Natural killer cell treated with Interleukin-12 subunit alpha and Interleukin-12 subunit beta and Interleukin-15 and Interleukin-18, amount 100 ng/mL, for 72 hours (primary cell): ENCODE data around the gene SYT1. TPM values are rescaled to one million over a fixed set of nuclear protein-coding genes. Genes with fewer than 3 reads are reported as not detected.
"Not testable (repeated sequence)": the region's sequence is repeated elsewhere in the genome, so short reads cannot be mapped to it uniquely, and the experiment has no call there.

Experiments used
- ATAC-seq, 2 donors: fragments of 150-1000 bp; cut with Tn5 transposase in 1 of 2; sonication (Bioruptor Pico), chemical (Tn5 transposase) in 1 of 2; 2 replicates each; pipeline ENCODE4 v1.10.0; 2021
- DNase-seq: peaks from one replicate; pipeline ENCODE4 v3.0.0; 2022; ENCODE audit warnings: low spot score
- H3K27ac Mint-ChIP-seq, 2 donors: 1 replicate in 1 of 2; 2 replicates in 1 of 2; pipeline ENCODE4 v1.8.0; 2022; ENCODE audit warnings: mixed read lengths in 2 of 2, mild to moderate bottlenecking in 1 of 2, moderate library complexity in 1 of 2
- H3K27me3 Mint-ChIP-seq, 2 donors: 1 replicate in 1 of 2; 2 replicates in 1 of 2; pipeline ENCODE4 v1.8.0; 2022; ENCODE audit warnings: mixed read lengths in 2 of 2
- H3K36me3 Mint-ChIP-seq: one replicate; pipeline ENCODE4 v1.8.0; 2022; ENCODE audit warnings: mixed read lengths
- H3K4me1 Mint-ChIP-seq, 2 donors: 1 replicate in 1 of 2; 2 replicates in 1 of 2; pipeline ENCODE4 v1.8.0; 2022; ENCODE audit warnings: low read depth in 2 of 2, mixed read lengths in 2 of 2, mild to moderate bottlenecking in 1 of 2
- H3K4me3 Mint-ChIP-seq: one replicate; pipeline ENCODE4 v1.8.0; 2022; ENCODE audit warnings: mixed read lengths
- H3K9me3 Mint-ChIP-seq: 2 replicates; pipeline ENCODE4 v1.8.0; 2022; ENCODE audit warnings: mixed read lengths
- total RNA-seq, 2 donors: library from RNA; stranded (reverse); gene quantifications; one replicate each; pipeline ENCODE4 v1.2.3, GENCODE V29; 2022

The SYT1 gene
- total RNA-seq, 2 donors from 2014 or later, result not detected

GRCh38 chr12:79164890-79165289 lies 300.3 kb downstream of the SYT1 start:
- H3K4me3 Mint-ChIP-seq, result no peak overlapping the region
- DNase-seq (no peak), ATAC-seq (no peak)
- H3K36me3 Mint-ChIP-seq, result no peaks in the 10 kb centered on the region
- H3K4me1 Mint-ChIP-seq, result no peaks in the 10 kb centered on the region
- H3K27ac Mint-ChIP-seq, result no peak overlapping the region
- H3K27me3 Mint-ChIP-seq, result no peaks in the 10 kb centered on the region
- H3K9me3 Mint-ChIP-seq, result peaks cover 16% of the 10 kb centered on the region

GRCh38 chr12:79168687-79169086 lies 304.1 kb downstream of the SYT1 start:
- H3K4me3 Mint-ChIP-seq, result no peak overlapping the region
- H3K27me3 Mint-ChIP-seq, result no peaks in the 10 kb centered on the region
- peaks cover 18% of the 10 kb centered on the region for H3K9me3 Mint-ChIP-seq
- no peak for ATAC-seq
- no peaks in the 10 kb centered on the region for H3K4me1 Mint-ChIP-seq
- DNase-seq, result no peak
- no peaks in the 10 kb centered on the region for H3K36me3 Mint-ChIP-seq
- no peak overlapping the region for H3K27ac Mint-ChIP-seq

- Mint-ChIP-seq H3K4me1 (no peaks in the 10 kb centered on the region), H3K9me3 (peaks cover 17% of the 10 kb centered on the region), H3K4me3 (no peak overlapping the region), H3K27me3 (no peaks in the 10 kb centered on the region), H3K27ac (no peak overlapping the region), H3K36me3 (no peaks in the 10 kb centered on the region)
- DNase-seq (no peak), ATAC-seq (no peak)
These were observed 310.1 kb downstream of the SYT1 start for GRCh38 chr12:79174626-79175025.

GRCh38 chr12:79183003-79183402 lies 318.4 kb downstream of the SYT1 start:
- Mint-ChIP-seq H3K4me1 (no peaks in the 10 kb centered on the region), H3K27ac (no peak overlapping the region), H3K4me3 (no peak overlapping the region), H3K9me3 (peaks cover 3% of the 10 kb centered on the region), H3K27me3 (no peaks in the 10 kb centered on the region), H3K36me3 (no peaks in the 10 kb centered on the region)
- ATAC-seq (no peak), DNase-seq (no peak)

- no peak for DNase-seq
- H3K4me1 Mint-ChIP-seq, result no peaks in the 10 kb centered on the region
- no peaks in the 10 kb centered on the region for H3K36me3 Mint-ChIP-seq
- no peak for ATAC-seq
- H3K9me3 Mint-ChIP-seq, result peaks cover 3% of the 10 kb centered on the region
- no peaks in the 10 kb centered on the region for H3K27me3 Mint-ChIP-seq
- no peak overlapping the region for H3K4me3 Mint-ChIP-seq
- no peak overlapping the region for H3K27ac Mint-ChIP-seq
These were observed 319.4 kb downstream of the SYT1 start for GRCh38 chr12:79183926-79184325.

- DNase-seq (no peak), ATAC-seq (no peak)
- Mint-ChIP-seq H3K36me3 (no peaks in the 10 kb centered on the region), H3K4me3 (no peak overlapping the region), H3K4me1 (no peaks in the 10 kb centered on the region), H3K9me3 (peaks cover 7% of the 10 kb centered on the region), H3K27ac (no peak overlapping the region), H3K27me3 (no peaks in the 10 kb centered on the region)
These were observed 321.9 kb downstream of the SYT1 start for GRCh38 chr12:79186506-79186905.

GRCh38 chr12:79187032-79187431 lies 322.5 kb downstream of the SYT1 start:
- Mint-ChIP-seq H3K36me3 (no peaks in the 10 kb centered on the region), H3K9me3 (peaks cover 9% of the 10 kb centered on the region), H3K27me3 (no peaks in the 10 kb centered on the region), H3K4me3 (no peak overlapping the region), H3K4me1 (no peaks in the 10 kb centered on the region), H3K27ac (no peak overlapping the region)
- ATAC-seq, result no peak
- DNase-seq, result no peak

GRCh38 chr12:79191391-79191790 lies 326.8 kb downstream of the SYT1 start:
- H3K27ac Mint-ChIP-seq, result no peak overlapping the region
- H3K4me1 Mint-ChIP-seq, result no peaks in the 10 kb centered on the region
- H3K27me3 Mint-ChIP-seq, result no peaks in the 10 kb centered on the region
- peaks cover 12% of the 10 kb centered on the region for H3K9me3 Mint-ChIP-seq
- H3K4me3 Mint-ChIP-seq, result no peak overlapping the region
- no peaks in the 10 kb centered on the region for H3K36me3 Mint-ChIP-seq
- ATAC-seq (no peak), DNase-seq (no peak)

GRCh38 chr12:79194595-79194994 lies 330.0 kb downstream of the SYT1 start:
- Mint-ChIP-seq H3K4me1 (no peaks in the 10 kb centered on the region), H3K4me3 (no peak overlapping the region), H3K36me3 (no peaks in the 10 kb centered on the region), H3K27ac (no peak overlapping the region), H3K9me3 (peaks cover 12% of the 10 kb centered on the region), H3K27me3 (no peaks in the 10 kb centered on the region)
- no peak for ATAC-seq
- DNase-seq, result no peak

- H3K27ac Mint-ChIP-seq, result no peak overlapping the region
- H3K4me3 Mint-ChIP-seq, result no peak overlapping the region
- H3K9me3 Mint-ChIP-seq, result peaks cover 6% of the 10 kb centered on the region
These were observed 334.6 kb downstream of the SYT1 start for GRCh38 chr12:79199166-79199565.

GRCh38 chr12:79200176-79200575 lies 335.6 kb downstream of the SYT1 start:
- H3K27ac Mint-ChIP-seq, result no peak overlapping the region
- DNase-seq (no peak), ATAC-seq (no peak)
- H3K9me3 Mint-ChIP-seq, result peaks cover 6% of the 10 kb centered on the region
- no peaks in the 10 kb centered on the region for H3K36me3 Mint-ChIP-seq
- no peaks in the 10 kb centered on the region for H3K4me1 Mint-ChIP-seq
- no peak overlapping the region for H3K4me3 Mint-ChIP-seq
- H3K27me3 Mint-ChIP-seq, result no peaks in the 10 kb centered on the region

More at GRCh38 chr12:79199166-79199565, 334.6 kb downstream of the SYT1 start:
- no peaks in the 10 kb centered on the region for H3K4me1 Mint-ChIP-seq
- H3K27me3 Mint-ChIP-seq, result no peaks in the 10 kb centered on the region
- no peak for ATAC-seq
- no peaks in the 10 kb centered on the region for H3K36me3 Mint-ChIP-seq
- no peak for DNase-seq

GRCh38 chr12:79203058-79203647 lies 338.6 kb downstream of the SYT1 start:
- DNase-seq, result no peak
- no peak overlapping the region for H3K4me3 Mint-ChIP-seq

GRCh38 chr12:79206871-79207270 lies 342.3 kb downstream of the SYT1 start:
- H3K4me1 Mint-ChIP-seq, result no peaks in the 10 kb centered on the region
- no peaks in the 10 kb centered on the region for H3K27me3 Mint-ChIP-seq
- DNase-seq (no peak), ATAC-seq (no peak)
- no peaks in the 10 kb centered on the region for H3K36me3 Mint-ChIP-seq
- H3K4me3 Mint-ChIP-seq, result no peak overlapping the region
- H3K27ac Mint-ChIP-seq, result no peak overlapping the region
- H3K9me3 Mint-ChIP-seq, result peaks cover 6% of the 10 kb centered on the region

More at GRCh38 chr12:79203058-79203647, 338.6 kb downstream of the SYT1 start:
- ATAC-seq, result no peak
- Mint-ChIP-seq H3K9me3 (peaks cover 6% of the 10 kb centered on the region), H3K4me1 (no peaks in the 10 kb centered on the region), H3K27me3 (no peaks in the 10 kb centered on the region), H3K36me3 (no peaks in the 10 kb centered on the region), H3K27ac (no peak overlapping the region)

GRCh38 chr12:79210403-79210802 lies 345.8 kb downstream of the SYT1 start:
- H3K4me3 Mint-ChIP-seq, H3K9me3 Mint-ChIP-seq, DNase-seq, H3K27ac Mint-ChIP-seq, H3K36me3 Mint-ChIP-seq, H3K4me1 Mint-ChIP-seq, ATAC-seq, H3K27me3 Mint-ChIP-seq: not testable (repeated sequence)

GRCh38 chr12:79217306-79217705 lies 352.7 kb downstream of the SYT1 start:
- ATAC-seq (no peak), DNase-seq (no peak)
- Mint-ChIP-seq H3K27me3 (no peaks in the 10 kb centered on the region), H3K36me3 (no peaks in the 10 kb centered on the region), H3K9me3 (peaks cover 20% of the 10 kb centered on the region), H3K4me3 (no peak overlapping the region), H3K27ac (no peak overlapping the region), H3K4me1 (no peaks in the 10 kb centered on the region)
